ENCODE results near the gene PRAMEF33.
A peak's percentile ranks its signal among the peaks of the same experiment; 100 is the strongest.
"Not testable (repeated sequence)": the region's sequence is repeated elsewhere in the genome, so short reads cannot be mapped to it uniquely, and the experiment has no call there.

PRAMEF33 gene

DNA sequence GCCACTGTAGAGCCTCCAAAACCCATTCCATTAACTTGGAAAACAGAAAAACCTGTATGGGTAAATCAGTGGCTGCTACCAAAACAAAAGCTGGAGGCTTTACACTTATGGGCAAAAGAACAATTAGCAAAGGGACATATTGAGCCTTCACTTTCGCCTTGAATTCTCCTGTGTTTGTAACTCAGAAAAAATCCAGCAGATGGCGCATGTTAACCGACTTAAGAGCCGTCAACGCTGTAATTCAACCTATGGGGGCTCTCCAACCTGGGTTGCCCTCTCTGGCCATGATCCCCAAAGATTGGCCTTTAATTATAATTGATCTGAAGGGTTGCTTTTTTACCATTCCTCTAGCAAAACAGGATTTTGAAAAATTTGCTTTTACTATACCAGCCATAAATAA, 53.4 kb downstream of the PRAMEF33 start:
- H3K9me3 Mint-ChIP-seq, H3K27ac Mint-ChIP-seq, H3K4me3 Mint-ChIP-seq, H3K4me1 Mint-ChIP-seq, H3K36me3 Mint-ChIP-seq, H3K27me3 Mint-ChIP-seq: not testable (repeated sequence)
- ATAC-seq (replicated peaks) (peak in 1 of 2 donors; percentile 36), DNase-seq (peak; percentile 27)

Data from stimulated activated naive B cell treated with anti-CD40 and anti-IgM and Interleukin-4, amounts not matched to agents 10 μg/mL and 1 μg/mL and 100 μg/mL, for 72 hours (primary cell).